Measurements from ENCODE around the gene PCNX2.

PCNX2 gene

DNA sequence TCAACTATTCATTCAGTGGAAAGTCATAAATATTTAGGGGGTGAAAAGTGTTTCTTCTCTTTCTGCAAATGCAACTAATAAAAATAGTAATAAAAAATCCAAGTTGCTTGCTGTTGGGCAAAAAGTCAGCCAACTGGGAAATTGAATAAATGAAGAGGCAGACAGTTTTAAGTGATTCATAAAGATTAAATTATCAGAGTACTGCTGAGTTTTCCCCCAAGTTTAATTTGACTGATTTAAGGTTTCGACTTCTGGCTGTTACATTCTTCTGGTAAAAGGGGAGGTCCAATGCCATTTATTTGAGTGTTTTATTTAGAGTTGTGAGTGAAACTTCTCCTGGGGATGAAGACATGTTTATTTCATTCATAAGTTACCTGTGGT lies 219.6 kb downstream of the PCNX2 start:
- Histone ChIP-seq H4K5ac (ENCODE audit: low read length) (no peak overlapping the region), H3K27ac (ENCODE audit: low read depth, low read length) (no peak overlapping the region), H3K56ac (ENCODE audit: low read length) (no peak overlapping the region), H3K79me1 (ENCODE audit: low read length) (no peaks in the 10 kb centered on the region), H2BK5ac (ENCODE audit: low read length) (no peak overlapping the region), H3K79me2 (ENCODE audit: control insufficient read depth, insufficient read depth, low read length) (no peaks in the 10 kb centered on the region), H3K4ac (ENCODE audit: low read depth, low read length) (no peak overlapping the region), H3K27me3 (ENCODE audit: insufficient read depth, low read length, poor library complexity) (no peaks in the 10 kb centered on the region), H3K36me3 (ENCODE audit: control insufficient read depth, insufficient read depth, low read length) (no peaks in the 10 kb centered on the region), H3K23ac (ENCODE audit: low read length) (no peak overlapping the region), H3K18ac (ENCODE audit: low read length) (no peak overlapping the region), H3K4me3 (ENCODE audit: low read length) (no peak overlapping the region), H4K8ac (ENCODE audit: low read depth, low read length) (no peak overlapping the region), H2AK5ac (ENCODE audit: low read length) (no peak overlapping the region), H3K9ac (ENCODE audit: low read length) (no peak overlapping the region), H3K4me1 (ENCODE audit: control insufficient read depth, low read depth, low read length) (peaks cover 1% of the 10 kb centered on the region), H2BK120ac (ENCODE audit: low read depth, low read length) (peak overlapping the region; percentile 28), H2BK15ac (replicated peaks; ENCODE audit: low read depth) (no peak overlapping the region), H3K4me2 (ENCODE audit: low read length) (no peak overlapping the region)
- no CpG with 5 or more reads among the region's 1 CpG for WGBS (ENCODE audit: extremely low coverage, insufficient coverage, low lambda C conversion rate)
- DNase-seq = no peak

DNA sequence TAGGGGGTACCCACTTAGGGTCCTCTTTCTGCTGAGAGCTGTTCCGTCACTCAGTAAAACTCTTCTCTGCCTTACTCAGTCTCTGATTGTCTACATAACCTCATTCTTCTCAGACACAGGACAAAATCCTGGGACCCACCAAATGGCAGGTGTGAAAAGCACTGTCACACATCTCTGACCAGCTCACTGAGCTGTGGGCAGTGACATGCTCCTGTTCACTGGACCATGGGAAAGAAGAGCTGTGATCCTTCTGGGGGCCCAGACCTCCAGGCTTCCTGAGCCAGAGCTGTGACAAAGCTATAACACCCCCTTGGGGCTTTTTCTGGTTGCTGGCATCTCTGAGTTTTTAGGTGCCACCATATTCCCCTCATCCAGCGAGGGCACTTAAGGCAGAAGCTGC lies 229.4 kb downstream of the PCNX2 start:
- Histone ChIP-seq H2AK5ac (ENCODE audit: low read length) (no peak overlapping the region), H3K4me1 (ENCODE audit: control insufficient read depth, low read depth, low read length) (no peaks in the 10 kb centered on the region), H4K8ac (ENCODE audit: low read depth, low read length) (no peak overlapping the region), H2BK5ac (ENCODE audit: low read length) (no peak overlapping the region), H4K5ac (ENCODE audit: low read length) (no peak overlapping the region), H3K79me2 (ENCODE audit: control insufficient read depth, insufficient read depth, low read length) (no peaks in the 10 kb centered on the region), H3K56ac (ENCODE audit: low read length) (no peak overlapping the region), H3K36me3 (ENCODE audit: control insufficient read depth, insufficient read depth, low read length) (no peaks in the 10 kb centered on the region), H3K79me1 (ENCODE audit: low read length) (no peaks in the 10 kb centered on the region), H3K4me2 (ENCODE audit: low read length) (no peak overlapping the region), H3K18ac (ENCODE audit: low read length) (no peak overlapping the region), H3K4me3 (ENCODE audit: low read length) (no peak overlapping the region), H2BK15ac (replicated peaks; ENCODE audit: low read depth) (no peak overlapping the region), H3K27ac (ENCODE audit: low read depth, low read length) (no peak overlapping the region), H2BK120ac (ENCODE audit: low read depth, low read length) (no peak overlapping the region), H3K9ac (ENCODE audit: low read length) (no peak overlapping the region), H3K23ac (ENCODE audit: low read length) (no peak overlapping the region), H3K27me3 (ENCODE audit: insufficient read depth, low read length, poor library complexity) (no peaks in the 10 kb centered on the region), H3K4ac (ENCODE audit: low read depth, low read length) (no peak overlapping the region)
- WGBS (ENCODE audit: extremely low coverage, insufficient coverage, low lambda C conversion rate) = no CpG with 5 or more reads among the region's 2 CpGs
- DNase-seq = peak; percentile 28

DNA sequence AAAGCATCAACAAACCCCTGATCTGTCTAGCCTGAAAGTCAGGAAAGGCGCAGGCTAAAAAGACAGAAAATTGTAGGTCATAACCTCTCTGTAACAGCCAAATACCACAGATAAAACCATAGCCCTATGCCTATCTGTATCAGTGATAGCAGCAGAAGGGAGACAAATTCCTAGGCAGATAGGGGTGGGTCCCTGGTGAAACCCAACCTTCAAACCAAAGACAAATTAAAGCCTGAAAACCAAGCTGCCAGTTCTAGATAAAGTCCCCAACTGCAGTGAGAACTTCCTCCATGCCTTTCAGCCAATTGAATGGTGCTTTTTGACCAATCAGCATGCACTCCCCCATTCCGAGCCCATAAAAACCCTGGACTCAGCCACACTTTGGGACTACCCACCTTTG lies 229.8 kb downstream of the PCNX2 start:
- H4K8ac ChIP-seq (ENCODE audit: low read depth, low read length) = no peak overlapping the region
- H3K79me2 ChIP-seq (ENCODE audit: control insufficient read depth, insufficient read depth, low read length) = no peaks in the 10 kb centered on the region
- H2BK5ac ChIP-seq (ENCODE audit: low read length) = no peak overlapping the region
- no peak overlapping the region for H3K4me2 ChIP-seq (ENCODE audit: low read length)
- peaks cover under 1% of the 10 kb centered on the region for H3K4me1 ChIP-seq (ENCODE audit: control insufficient read depth, low read depth, low read length)
- no peaks in the 10 kb centered on the region for H3K36me3 ChIP-seq (ENCODE audit: control insufficient read depth, insufficient read depth, low read length)
- DNase-seq = peak; percentile 53
- no peak overlapping the region for H3K4me3 ChIP-seq (ENCODE audit: low read length)
- H3K9ac ChIP-seq (ENCODE audit: low read length) = no peak overlapping the region
- H2BK15ac ChIP-seq (replicated peaks; ENCODE audit: low read depth) = no peak overlapping the region
- no peaks in the 10 kb centered on the region for H3K79me1 ChIP-seq (ENCODE audit: low read length)
- no peak overlapping the region for H3K18ac ChIP-seq (ENCODE audit: low read length)
- H3K23ac ChIP-seq (ENCODE audit: low read length) = no peak overlapping the region
- no peaks in the 10 kb centered on the region for H3K27me3 ChIP-seq (ENCODE audit: insufficient read depth, low read length, poor library complexity)
- no peak overlapping the region for H3K56ac ChIP-seq (ENCODE audit: low read length)
- no peak overlapping the region for H4K5ac ChIP-seq (ENCODE audit: low read length)
- no peak overlapping the region for H3K27ac ChIP-seq (ENCODE audit: low read depth, low read length)
- H2AK5ac ChIP-seq (ENCODE audit: low read length) = no peak overlapping the region
- no peak overlapping the region for H3K4ac ChIP-seq (ENCODE audit: low read depth, low read length)
- no peak overlapping the region for H2BK120ac ChIP-seq (ENCODE audit: low read depth, low read length)
- no CpG with 5 or more reads among the region's 2 CpGs for WGBS (ENCODE audit: extremely low coverage, insufficient coverage, low lambda C conversion rate)

DNA sequence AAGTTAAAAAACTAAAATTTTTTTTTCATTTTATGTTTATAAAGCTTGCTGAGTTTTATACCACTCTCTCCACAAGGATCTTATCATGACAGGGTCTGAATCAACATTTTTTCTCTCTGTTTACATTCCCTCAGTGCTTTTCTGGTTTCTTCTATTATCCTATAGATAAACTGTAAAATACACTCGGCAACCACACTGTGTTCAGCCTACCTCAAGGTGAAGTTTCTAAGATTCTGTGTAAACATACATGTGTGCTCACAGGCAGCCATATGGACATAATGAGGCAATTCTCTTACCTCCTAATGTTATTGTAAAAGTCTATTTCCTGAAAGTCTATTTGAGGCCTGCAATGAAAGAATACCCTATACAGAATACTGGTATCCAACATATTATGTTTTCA lies 230.5 kb downstream of the PCNX2 start:
- no peak overlapping the region for H3K9ac ChIP-seq (ENCODE audit: low read length)
- no peak overlapping the region for H3K56ac ChIP-seq (ENCODE audit: low read length)
- no peak overlapping the region for H4K8ac ChIP-seq (ENCODE audit: low read depth, low read length)
- H3K36me3 ChIP-seq (ENCODE audit: control insufficient read depth, insufficient read depth, low read length) = no peaks in the 10 kb centered on the region
- H3K4me2 ChIP-seq (ENCODE audit: low read length) = no peak overlapping the region
- H3K18ac ChIP-seq (ENCODE audit: low read length) = no peak overlapping the region
- no peaks in the 10 kb centered on the region for H3K79me1 ChIP-seq (ENCODE audit: low read length)
- H3K4ac ChIP-seq (ENCODE audit: low read depth, low read length) = no peak overlapping the region
- H2BK120ac ChIP-seq (ENCODE audit: low read depth, low read length) = no peak overlapping the region
- no peak overlapping the region for H3K27ac ChIP-seq (ENCODE audit: low read depth, low read length)
- H2BK5ac ChIP-seq (ENCODE audit: low read length) = no peak overlapping the region
- no CpG with 5 or more reads among the region's 1 CpG for WGBS (ENCODE audit: extremely low coverage, insufficient coverage, low lambda C conversion rate)
- H2AK5ac ChIP-seq (ENCODE audit: low read length) = no peak overlapping the region
- H3K4me3 ChIP-seq (ENCODE audit: low read length) = no peak overlapping the region
- DNase-seq = no peak
- H2BK15ac ChIP-seq (replicated peaks; ENCODE audit: low read depth) = no peak overlapping the region
- no peak overlapping the region for H3K23ac ChIP-seq (ENCODE audit: low read length)
- no peaks in the 10 kb centered on the region for H3K79me2 ChIP-seq (ENCODE audit: control insufficient read depth, insufficient read depth, low read length)
- H3K27me3 ChIP-seq (ENCODE audit: insufficient read depth, low read length, poor library complexity) = no peaks in the 10 kb centered on the region
- H3K4me1 ChIP-seq (ENCODE audit: control insufficient read depth, low read depth, low read length) = peaks cover 4% of the 10 kb centered on the region
- no peak overlapping the region for H4K5ac ChIP-seq (ENCODE audit: low read length)

DNA sequence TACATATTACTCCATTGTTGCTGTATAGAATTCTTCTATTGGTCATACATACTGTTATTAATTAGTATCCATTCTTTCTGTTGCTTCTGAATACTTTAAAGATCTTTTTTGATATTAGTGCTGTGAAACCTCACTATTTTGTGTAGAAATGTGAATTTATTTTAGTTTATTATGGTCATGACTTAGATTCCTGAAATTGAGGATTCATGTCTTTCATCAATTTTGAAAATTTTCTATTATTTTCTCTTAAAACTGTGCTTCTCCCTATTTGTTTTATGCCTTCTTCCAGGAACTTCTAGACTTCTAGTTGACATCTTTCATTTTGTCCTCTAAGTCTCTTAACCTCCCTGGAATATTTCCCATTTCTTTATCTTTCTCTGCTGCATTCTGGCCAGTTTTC lies 232.1 kb downstream of the PCNX2 start:
- no peak overlapping the region for H4K8ac ChIP-seq (ENCODE audit: low read depth, low read length)
- H2AK5ac ChIP-seq (ENCODE audit: low read length) = no peak overlapping the region
- H2BK5ac ChIP-seq (ENCODE audit: low read length) = no peak overlapping the region
- peaks cover 4% of the 10 kb centered on the region for H3K4me1 ChIP-seq (ENCODE audit: control insufficient read depth, low read depth, low read length)
- H3K36me3 ChIP-seq (ENCODE audit: control insufficient read depth, insufficient read depth, low read length) = no peaks in the 10 kb centered on the region
- no peak overlapping the region for H2BK120ac ChIP-seq (ENCODE audit: low read depth, low read length)
- no peak overlapping the region for H3K56ac ChIP-seq (ENCODE audit: low read length)
- no peak overlapping the region for H3K9ac ChIP-seq (ENCODE audit: low read length)
- no peaks in the 10 kb centered on the region for H3K79me1 ChIP-seq (ENCODE audit: low read length)
- H2BK15ac ChIP-seq (replicated peaks; ENCODE audit: low read depth) = no peak overlapping the region
- H3K23ac ChIP-seq (ENCODE audit: low read length) = no peak overlapping the region
- no peak for DNase-seq
- no peak overlapping the region for H3K4ac ChIP-seq (ENCODE audit: low read depth, low read length)
- H3K27ac ChIP-seq (ENCODE audit: low read depth, low read length) = no peak overlapping the region
- no peaks in the 10 kb centered on the region for H3K79me2 ChIP-seq (ENCODE audit: control insufficient read depth, insufficient read depth, low read length)
- H3K18ac ChIP-seq (ENCODE audit: low read length) = no peak overlapping the region
- H3K4me3 ChIP-seq (ENCODE audit: low read length) = no peak overlapping the region
- no peak overlapping the region for H4K5ac ChIP-seq (ENCODE audit: low read length)
- no peak overlapping the region for H3K4me2 ChIP-seq (ENCODE audit: low read length)
- H3K27me3 ChIP-seq (ENCODE audit: insufficient read depth, low read length, poor library complexity) = no peaks in the 10 kb centered on the region

DNA sequence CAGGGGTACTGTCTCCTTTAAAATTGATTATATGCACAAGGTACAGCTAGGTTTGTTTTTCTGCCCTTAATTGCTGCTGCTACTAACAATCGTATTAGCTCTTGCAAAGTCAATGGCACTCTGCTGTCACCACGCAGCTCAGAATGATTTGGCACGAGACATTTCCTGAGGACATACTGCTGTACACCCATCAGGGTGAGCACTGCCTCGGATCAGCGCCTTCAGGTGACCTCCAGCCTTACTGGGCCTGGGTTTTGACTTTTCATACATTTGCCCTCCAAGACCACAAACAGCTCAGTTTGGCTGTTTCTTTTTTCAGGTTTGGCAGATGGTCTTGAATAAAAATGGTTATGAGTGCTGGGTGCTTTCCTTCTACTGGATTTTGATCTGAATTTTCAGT lies 234.3 kb downstream of the PCNX2 start:
- no peak overlapping the region for H3K56ac ChIP-seq (ENCODE audit: low read length)
- no peak overlapping the region for H2BK15ac ChIP-seq (replicated peaks; ENCODE audit: low read depth)
- no peak overlapping the region for H3K4me3 ChIP-seq (ENCODE audit: low read length)
- no CpG with 5 or more reads among the region's 5 CpGs for WGBS (ENCODE audit: extremely low coverage, insufficient coverage, low lambda C conversion rate)
- no peak overlapping the region for H2AK5ac ChIP-seq (ENCODE audit: low read length)
- no peak overlapping the region for H2BK120ac ChIP-seq (ENCODE audit: low read depth, low read length)
- H3K4me1 ChIP-seq (ENCODE audit: control insufficient read depth, low read depth, low read length) = peaks cover 4% of the 10 kb centered on the region
- H3K4me2 ChIP-seq (ENCODE audit: low read length) = no peak overlapping the region
- H3K4ac ChIP-seq (ENCODE audit: low read depth, low read length) = no peak overlapping the region
- H3K79me2 ChIP-seq (ENCODE audit: control insufficient read depth, insufficient read depth, low read length) = no peaks in the 10 kb centered on the region
- H3K79me1 ChIP-seq (ENCODE audit: low read length) = no peaks in the 10 kb centered on the region
- no peak overlapping the region for H3K9ac ChIP-seq (ENCODE audit: low read length)
- no peak overlapping the region for H4K8ac ChIP-seq (ENCODE audit: low read depth, low read length)
- DNase-seq = no peak
- no peak overlapping the region for H2BK5ac ChIP-seq (ENCODE audit: low read length)
- no peaks in the 10 kb centered on the region for H3K27me3 ChIP-seq (ENCODE audit: insufficient read depth, low read length, poor library complexity)
- H3K18ac ChIP-seq (ENCODE audit: low read length) = no peak overlapping the region
- H3K23ac ChIP-seq (ENCODE audit: low read length) = no peak overlapping the region
- no peaks in the 10 kb centered on the region for H3K36me3 ChIP-seq (ENCODE audit: control insufficient read depth, insufficient read depth, low read length)
- H3K27ac ChIP-seq (ENCODE audit: low read depth, low read length) = no peak overlapping the region
- H4K5ac ChIP-seq (ENCODE audit: low read length) = no peak overlapping the region
